GM19240 (cell line): ENCODE results near the gene STAU1.
"Not testable (repeated sequence)": the region's sequence is repeated elsewhere in the genome, so short reads cannot be mapped to it uniquely, and the experiment has no call there.

Source experiments
- DNase-seq: peaks from one replicate; pipeline ENCODE4 v3.0.0; 2011; ENCODE audit warnings: low spot score; ENCODE audit not compliant: insufficient read length

STAU1 gene

GRCh38 chr20:49166534-49167449, 21.3 kb downstream of the STAU1 start:
- no peak for DNase-seq

- no peak for DNase-seq
These were observed 22.5 kb downstream of the STAU1 start for GRCh38 chr20:49165611-49166010.

- DNase-seq = no peak
These were observed 24.4 kb downstream of the STAU1 start for GRCh38 chr20:49163696-49164095.

GRCh38 chr20:49161428-49162152, 26.5 kb downstream of the STAU1 start:
- DNase-seq = no peak

GRCh38 chr20:49160057-49160929, 27.8 kb downstream of the STAU1 start:
- no peak for DNase-seq

- DNase-seq = no peak
These were observed 31.0 kb downstream of the STAU1 start for GRCh38 chr20:49157146-49157545.

- no peak for DNase-seq
These were observed 31.7 kb downstream of the STAU1 start for GRCh38 chr20:49156481-49156880.

GRCh38 chr20:49151436-49151835, 36.7 kb downstream of the STAU1 start:
- DNase-seq = no peak

GRCh38 chr20:49149281-49150045, 38.7 kb downstream of the STAU1 start:
- DNase-seq = no peak

- DNase-seq = no peak
These were observed 39.5 kb downstream of the STAU1 start for GRCh38 chr20:49148601-49149000.

- no peak for DNase-seq
These were observed 40.8 kb downstream of the STAU1 start for GRCh38 chr20:49147296-49147695.

- no peak for DNase-seq
These were observed 41.5 kb downstream of the STAU1 start for GRCh38 chr20:49146442-49147225.

GRCh38 chr20:49140834-49141233, 47.3 kb downstream of the STAU1 start:
- no peak for DNase-seq

- DNase-seq = no peak
These were observed 47.7 kb downstream of the STAU1 start for GRCh38 chr20:49140411-49140810.

GRCh38 chr20:49138431-49138830, 49.7 kb downstream of the STAU1 start:
- DNase-seq = no peak

GRCh38 chr20:49136817-49137571, 51.1 kb downstream of the STAU1 start:
- no peak for DNase-seq

GRCh38 chr20:49134797-49135196, 53.3 kb downstream of the STAU1 start:
- DNase-seq = not testable (repeated sequence)

- DNase-seq = no peak
These were observed 54.6 kb downstream of the STAU1 start for GRCh38 chr20:49133571-49133970.

GRCh38 chr20:49132995-49133478, 55.1 kb downstream of the STAU1 start:
- no peak for DNase-seq
